ENCODE data around the gene GRM1. TPM values are rescaled to one million over a fixed set of nuclear protein-coding genes. Genes with fewer than 3 reads are reported as not detected.

The GRM1 gene
- total and polyA plus RNA-seq, 4 donors: 3.3 to 12.2 (median 7.7) TPM

DNA sequence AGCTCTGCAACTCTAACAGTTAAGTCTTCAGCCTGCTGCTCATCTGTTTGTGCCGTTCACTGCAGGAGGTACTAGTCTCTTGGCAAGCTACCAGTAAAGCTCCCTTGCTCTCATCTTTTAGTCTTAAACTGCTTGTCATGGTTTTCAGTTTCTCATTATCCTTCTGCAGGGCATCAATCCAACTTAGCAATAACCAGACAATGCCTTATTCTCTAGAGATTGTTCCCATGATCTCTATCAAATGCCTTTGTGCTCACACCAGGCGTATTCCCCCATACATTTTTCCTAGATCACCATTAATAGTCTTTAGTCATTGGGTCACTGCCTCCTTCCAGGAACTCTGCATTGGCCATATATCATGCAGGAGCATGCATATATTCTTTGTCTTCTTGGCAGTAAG is 171.3 kb downstream of the GRM1 start:
- Histone ChIP-seq H3K27me3 (ENCODE audit: control insufficient read depth, insufficient read depth, low read length) (no peaks in the 10 kb centered on the region), H3K36me3 (ENCODE audit: control insufficient read depth, insufficient read depth, low read length) (no peaks in the 10 kb centered on the region), H3K27ac (ENCODE audit: low read depth, low read length) (no peak overlapping the region), H3K4me3 (ENCODE audit: low read depth, low read length) (no peak overlapping the region), H3K9me3 (ENCODE audit: control insufficient read depth, insufficient read depth, low read length) (no peaks in the 10 kb centered on the region), H3K4me1 (ENCODE audit: control insufficient read depth, insufficient read depth, low read length) (no peaks in the 10 kb centered on the region)
- DNase-seq (ENCODE audit: low read depth in 4 of 6, low spot score in 6 of 6): peak; percentile 33 to 92 (median 48)
- 8% methylated on average over 2 of the region's 2 CpGs for WGBS (ENCODE audit: insufficient coverage)

DNA sequence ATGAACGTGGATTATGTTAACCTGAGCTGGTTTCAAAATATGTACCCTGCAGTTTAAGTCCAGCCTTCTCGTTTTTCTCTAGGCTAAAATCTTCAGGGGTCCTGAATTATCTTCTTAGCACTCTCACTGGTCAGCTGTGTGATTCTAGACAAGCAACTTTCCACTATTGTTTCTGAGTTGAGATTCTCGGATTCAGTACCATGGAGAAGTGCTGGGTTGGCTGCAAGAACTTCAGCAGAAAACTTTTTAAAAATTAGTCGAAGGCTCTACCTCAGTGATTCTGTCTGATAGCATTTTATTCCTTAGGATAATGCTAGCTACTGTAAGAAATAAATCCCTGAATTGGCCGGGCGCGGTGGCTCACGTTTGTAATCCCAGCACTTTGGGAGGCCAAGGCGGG is 173.7 kb downstream of the GRM1 start:
- WGBS (ENCODE audit: insufficient coverage): 98% methylated on average over 5 of the region's 9 CpGs
- no peak overlapping the region for H3K4me3 ChIP-seq (ENCODE audit: low read depth, low read length)
- no peaks in the 10 kb centered on the region for H3K9me3 ChIP-seq (ENCODE audit: control insufficient read depth, insufficient read depth, low read length)
- no peaks in the 10 kb centered on the region for H3K4me1 ChIP-seq (ENCODE audit: control insufficient read depth, insufficient read depth, low read length)
- H3K36me3 ChIP-seq (ENCODE audit: control insufficient read depth, insufficient read depth, low read length): no peaks in the 10 kb centered on the region
- no peak overlapping the region for H3K27ac ChIP-seq (ENCODE audit: low read depth, low read length)
- no peak for DNase-seq (ENCODE audit: low read depth in 4 of 6, low spot score in 6 of 6)
- no peaks in the 10 kb centered on the region for H3K27me3 ChIP-seq (ENCODE audit: control insufficient read depth, insufficient read depth, low read length)

DNA sequence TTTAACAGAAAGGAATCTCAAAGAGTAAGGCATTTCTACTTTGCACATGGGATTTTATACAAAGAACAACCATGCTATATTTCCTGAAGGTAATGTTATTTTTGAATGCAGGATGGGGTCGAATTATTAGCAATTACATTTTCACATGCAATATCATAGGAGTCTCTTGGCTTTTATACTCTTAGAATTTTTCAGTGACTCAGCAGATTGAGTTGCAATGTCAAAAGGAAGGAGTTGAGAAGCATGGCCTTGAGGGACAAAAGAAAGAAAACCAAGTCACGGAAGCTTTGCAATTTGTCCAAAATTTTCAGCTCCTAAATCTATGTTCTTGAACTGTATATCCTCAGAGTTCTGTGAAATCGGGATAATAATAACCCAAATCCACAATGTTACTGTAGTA is 181.1 kb downstream of the GRM1 start:
- WGBS (ENCODE audit: insufficient coverage): no CpG with 5 or more reads among the region's 3 CpGs
- Histone ChIP-seq H3K27me3 (ENCODE audit: control insufficient read depth, insufficient read depth, low read length) (no peaks in the 10 kb centered on the region), H3K27ac (ENCODE audit: low read depth, low read length) (no peak overlapping the region), H3K4me3 (ENCODE audit: low read depth, low read length) (no peak overlapping the region), H3K4me1 (ENCODE audit: control insufficient read depth, insufficient read depth, low read length) (no peaks in the 10 kb centered on the region), H3K9me3 (ENCODE audit: control insufficient read depth, insufficient read depth, low read length) (no peaks in the 10 kb centered on the region), H3K36me3 (ENCODE audit: control insufficient read depth, insufficient read depth, low read length) (no peaks in the 10 kb centered on the region)
- no peak for DNase-seq (ENCODE audit: low read depth in 4 of 6, low spot score in 6 of 6)

DNA sequence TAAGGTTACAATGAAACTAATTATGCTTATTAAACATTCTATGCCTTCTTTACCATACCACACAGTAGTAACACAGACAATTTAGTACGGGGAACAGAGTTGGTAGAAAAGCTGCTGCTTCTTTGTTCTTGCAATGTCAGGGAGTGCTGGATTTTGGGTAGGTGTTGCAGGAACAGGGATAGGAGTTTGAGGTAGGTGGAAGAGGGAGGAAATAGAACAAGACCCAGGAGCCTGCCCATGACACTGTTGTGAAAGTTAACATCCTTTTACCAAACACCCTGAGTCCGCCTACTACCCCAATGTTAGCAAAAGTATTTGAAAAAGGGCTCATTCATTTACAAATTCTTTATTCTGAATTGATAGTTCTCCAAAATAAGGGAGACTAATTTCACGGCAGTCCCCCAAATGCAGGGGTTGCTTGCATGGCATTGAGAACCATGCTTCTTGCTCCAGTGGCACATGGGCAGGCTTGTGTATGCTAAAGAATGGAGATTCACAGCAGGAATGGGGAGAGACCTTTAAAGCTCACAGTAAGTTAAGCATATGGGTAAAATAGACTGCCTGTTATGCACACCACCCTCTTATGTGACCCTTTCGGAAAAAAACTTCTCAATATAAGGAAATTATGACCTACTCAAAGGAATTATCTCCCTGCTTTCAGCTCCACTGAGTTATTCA is 181.7 kb downstream of the GRM1 start:
- WGBS (ENCODE audit: insufficient coverage): 57% methylated on average over 1 of the region's 4 CpGs

DNA sequence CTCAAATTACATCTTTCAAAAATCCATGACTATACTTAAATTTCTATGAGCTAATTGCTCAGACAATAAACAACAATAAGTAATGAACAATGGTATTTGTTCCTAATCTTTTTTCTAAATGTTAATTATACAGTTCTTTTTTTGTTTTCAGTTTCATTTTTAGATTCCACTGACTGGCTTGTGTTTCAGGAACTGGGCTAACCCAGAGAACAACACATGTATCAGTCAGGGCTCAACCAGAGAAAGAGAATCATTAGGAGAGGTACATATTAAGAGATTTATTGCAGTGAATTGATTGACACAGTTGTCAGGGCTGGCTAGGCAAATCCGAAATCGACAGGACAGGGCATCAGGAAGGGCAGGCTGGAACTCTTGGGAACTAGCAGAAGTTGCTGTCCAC is 182.8 kb downstream of the GRM1 start:
- Histone ChIP-seq H3K27ac (ENCODE audit: low read depth, low read length) (no peak overlapping the region), H3K4me3 (ENCODE audit: low read depth, low read length) (no peak overlapping the region), H3K9me3 (ENCODE audit: control insufficient read depth, insufficient read depth, low read length) (no peaks in the 10 kb centered on the region), H3K36me3 (ENCODE audit: control insufficient read depth, insufficient read depth, low read length) (no peaks in the 10 kb centered on the region), H3K4me1 (ENCODE audit: control insufficient read depth, insufficient read depth, low read length) (no peaks in the 10 kb centered on the region), H3K27me3 (ENCODE audit: control insufficient read depth, insufficient read depth, low read length) (no peaks in the 10 kb centered on the region)
- WGBS (ENCODE audit: insufficient coverage): no CpG with 5 or more reads among the region's 2 CpGs
- DNase-seq (ENCODE audit: low read depth in 4 of 6, low spot score in 6 of 6): no peak

More for the DNA sequence above, 181.7 kb downstream of the GRM1 start:
- DNase-seq (ENCODE audit: low read depth in 4 of 6, low spot score in 6 of 6): no peak
- Histone ChIP-seq H3K4me1 (ENCODE audit: control insufficient read depth, insufficient read depth, low read length) (no peaks in the 10 kb centered on the region), H3K9me3 (ENCODE audit: control insufficient read depth, insufficient read depth, low read length) (no peaks in the 10 kb centered on the region), H3K36me3 (ENCODE audit: control insufficient read depth, insufficient read depth, low read length) (no peaks in the 10 kb centered on the region), H3K27ac (ENCODE audit: low read depth, low read length) (no peak overlapping the region), H3K27me3 (ENCODE audit: control insufficient read depth, insufficient read depth, low read length) (no peaks in the 10 kb centered on the region), H3K4me3 (ENCODE audit: low read depth, low read length) (no peak overlapping the region)

DNA sequence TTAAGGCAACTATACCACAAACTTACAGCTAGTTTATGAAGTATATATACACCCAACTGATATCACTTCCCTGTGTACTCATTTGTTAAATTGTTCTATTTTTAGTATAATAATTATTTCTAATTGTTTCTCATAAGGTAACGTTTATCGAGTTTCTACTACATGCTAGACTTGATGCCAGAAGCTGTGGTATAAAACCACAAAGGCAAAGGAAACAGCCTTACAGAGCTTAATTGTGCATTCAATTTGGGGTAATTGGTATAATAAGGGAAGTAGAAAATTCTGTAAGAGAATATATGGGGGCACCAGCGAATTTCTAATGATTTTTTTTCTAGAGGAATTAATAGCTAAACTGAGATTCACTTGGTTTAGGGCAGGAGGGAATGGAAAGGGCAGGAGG is 183.9 kb downstream of the GRM1 start:
- no peaks in the 10 kb centered on the region for H3K27me3 ChIP-seq (ENCODE audit: control insufficient read depth, insufficient read depth, low read length)
- H3K9me3 ChIP-seq (ENCODE audit: control insufficient read depth, insufficient read depth, low read length): no peaks in the 10 kb centered on the region
- no peak overlapping the region for H3K27ac ChIP-seq (ENCODE audit: low read depth, low read length)
- DNase-seq (ENCODE audit: low read depth in 4 of 6, low spot score in 6 of 6): no peak
- no peaks in the 10 kb centered on the region for H3K4me1 ChIP-seq (ENCODE audit: control insufficient read depth, insufficient read depth, low read length)
- H3K36me3 ChIP-seq (ENCODE audit: control insufficient read depth, insufficient read depth, low read length): no peaks in the 10 kb centered on the region
- H3K4me3 ChIP-seq (ENCODE audit: low read depth, low read length): no peak overlapping the region
- WGBS (ENCODE audit: insufficient coverage): 40% methylated on average over 1 of the region's 3 CpGs

DNA sequence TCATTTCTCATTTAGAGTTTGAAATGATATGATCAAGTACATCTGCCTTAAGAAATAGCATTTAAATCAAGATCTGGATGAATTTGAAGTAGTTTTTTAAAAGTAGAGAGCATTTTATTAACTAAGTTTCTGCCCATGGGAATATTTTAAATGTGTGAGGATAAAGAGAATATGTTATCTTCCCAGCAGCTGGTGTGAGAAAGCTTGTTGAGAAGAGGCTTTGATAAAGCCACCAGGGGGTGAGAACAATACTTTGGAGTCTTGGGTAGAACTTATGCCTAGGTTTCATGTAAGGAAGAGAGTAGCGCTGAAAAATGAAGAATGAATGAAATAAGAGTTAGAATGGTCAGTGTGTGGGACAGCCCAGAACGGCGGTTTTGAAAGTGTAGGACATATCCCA is 190.2 kb downstream of the GRM1 start:
- DNase-seq (ENCODE audit: low read depth in 4 of 6, low spot score in 6 of 6): peak in 1 of 6 donors; percentile 7
- H3K4me1 ChIP-seq (ENCODE audit: control insufficient read depth, insufficient read depth, low read length): no peaks in the 10 kb centered on the region
- no peak overlapping the region for H3K4me3 ChIP-seq (ENCODE audit: low read depth, low read length)
- no peak overlapping the region for H3K27ac ChIP-seq (ENCODE audit: low read depth, low read length)
- no peaks in the 10 kb centered on the region for H3K36me3 ChIP-seq (ENCODE audit: control insufficient read depth, insufficient read depth, low read length)
- H3K9me3 ChIP-seq (ENCODE audit: control insufficient read depth, insufficient read depth, low read length): no peaks in the 10 kb centered on the region
- H3K27me3 ChIP-seq (ENCODE audit: control insufficient read depth, insufficient read depth, low read length): no peaks in the 10 kb centered on the region
- WGBS (ENCODE audit: insufficient coverage): 90% methylated on average over 3 of the region's 3 CpGs

DNA sequence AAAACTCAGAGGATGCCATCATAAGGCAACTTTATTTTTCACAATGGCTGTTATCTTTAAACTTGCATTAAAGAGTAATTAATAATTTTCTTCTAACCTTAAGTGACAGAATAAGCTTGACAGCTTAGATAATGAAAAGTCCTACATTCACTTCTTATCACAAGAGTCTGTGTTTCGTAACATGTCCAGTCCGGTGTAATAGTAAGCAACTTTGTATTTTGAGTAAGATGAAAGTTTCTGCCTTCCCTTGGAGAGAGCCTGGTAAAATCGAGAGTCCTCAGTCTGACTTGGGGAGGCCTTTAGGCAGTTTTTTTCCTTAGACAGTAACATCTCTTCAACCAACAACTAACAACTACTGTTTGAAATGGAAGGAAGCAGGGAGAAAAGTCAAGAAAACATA is 195.6 kb downstream of the GRM1 start:
- DNase-seq (ENCODE audit: low read depth in 4 of 6, low spot score in 6 of 6): no peak
- WGBS (ENCODE audit: insufficient coverage): no CpG with 5 or more reads among the region's 3 CpGs
- H3K36me3 ChIP-seq (ENCODE audit: control insufficient read depth, insufficient read depth, low read length): no peaks in the 10 kb centered on the region
- H3K4me1 ChIP-seq (ENCODE audit: control insufficient read depth, insufficient read depth, low read length): no peaks in the 10 kb centered on the region
- H3K27me3 ChIP-seq (ENCODE audit: control insufficient read depth, insufficient read depth, low read length): no peaks in the 10 kb centered on the region
- no peak overlapping the region for H3K27ac ChIP-seq (ENCODE audit: low read depth, low read length)
- no peak overlapping the region for H3K4me3 ChIP-seq (ENCODE audit: low read depth, low read length)
- H3K9me3 ChIP-seq (ENCODE audit: control insufficient read depth, insufficient read depth, low read length): no peaks in the 10 kb centered on the region

DNA sequence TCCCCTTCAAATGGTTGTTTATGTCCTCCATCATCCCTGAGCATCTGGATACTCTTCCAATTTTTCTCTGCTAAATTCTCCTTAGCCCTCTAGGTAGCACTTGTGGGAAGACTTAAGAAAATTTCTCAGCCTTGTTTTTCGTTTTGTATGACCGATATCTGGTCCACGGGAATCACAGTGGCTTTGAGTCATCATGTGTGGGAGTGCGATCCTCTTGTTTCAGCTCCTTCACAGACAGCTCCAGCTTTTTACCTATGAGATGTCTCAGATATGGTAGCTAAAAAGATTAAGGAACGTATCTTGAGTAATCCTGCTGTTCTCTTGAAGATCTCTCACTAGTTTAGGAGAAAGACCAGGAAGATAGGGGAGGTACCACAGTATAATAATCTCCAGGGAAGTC is 196.1 kb downstream of the GRM1 start:
- H3K27ac ChIP-seq (ENCODE audit: low read depth, low read length): no peak overlapping the region
- no peaks in the 10 kb centered on the region for H3K9me3 ChIP-seq (ENCODE audit: control insufficient read depth, insufficient read depth, low read length)
- no peaks in the 10 kb centered on the region for H3K27me3 ChIP-seq (ENCODE audit: control insufficient read depth, insufficient read depth, low read length)
- H3K4me3 ChIP-seq (ENCODE audit: low read depth, low read length): no peak overlapping the region
- DNase-seq (ENCODE audit: low read depth in 4 of 6, low spot score in 6 of 6): no peak
- no peaks in the 10 kb centered on the region for H3K4me1 ChIP-seq (ENCODE audit: control insufficient read depth, insufficient read depth, low read length)
- H3K36me3 ChIP-seq (ENCODE audit: control insufficient read depth, insufficient read depth, low read length): no peaks in the 10 kb centered on the region
- WGBS (ENCODE audit: insufficient coverage): no CpG with 5 or more reads among the region's 5 CpGs

DNA sequence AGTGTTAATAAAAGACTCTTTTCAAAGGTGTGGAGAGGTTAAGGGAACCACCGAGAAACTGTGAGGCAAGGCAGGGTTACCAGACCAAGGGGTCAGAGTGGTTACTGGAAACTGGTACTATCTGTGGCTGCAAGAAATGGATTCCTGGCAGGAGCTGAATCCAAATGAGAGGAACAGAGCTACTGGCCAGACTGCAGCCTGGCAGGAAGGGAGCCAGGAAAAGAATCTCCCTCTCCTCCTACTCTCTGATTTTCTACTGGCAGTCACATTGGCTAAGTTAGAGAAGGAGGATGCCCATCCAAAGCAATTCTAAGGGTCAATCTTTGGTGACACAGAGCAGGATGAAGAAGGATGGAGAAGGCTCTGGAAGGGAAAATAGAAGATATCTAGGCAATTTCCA is 211.5 kb downstream of the GRM1 start:
- H3K4me1 ChIP-seq (ENCODE audit: control insufficient read depth, insufficient read depth, low read length): no peaks in the 10 kb centered on the region
- H3K36me3 ChIP-seq (ENCODE audit: control insufficient read depth, insufficient read depth, low read length): no peaks in the 10 kb centered on the region
- WGBS (ENCODE audit: insufficient coverage): 85% methylated on average over 1 of the region's 1 CpG
- H3K27me3 ChIP-seq (ENCODE audit: control insufficient read depth, insufficient read depth, low read length): no peaks in the 10 kb centered on the region
- peak in 1 of 6 donors; percentile 52 for DNase-seq (ENCODE audit: low read depth in 4 of 6, low spot score in 6 of 6)
- H3K27ac ChIP-seq (ENCODE audit: low read depth, low read length): no peak overlapping the region
- H3K4me3 ChIP-seq (ENCODE audit: low read depth, low read length): no peak overlapping the region
- peaks cover 2% of the 10 kb centered on the region for H3K9me3 ChIP-seq (ENCODE audit: control insufficient read depth, insufficient read depth, low read length)

All from spinal cord (tissue), 10 donors.